ENCODE results near the gene WDR55.
A peak's percentile ranks its signal among the peaks of the same experiment; 100 is the strongest.
"Not testable (repeated sequence)": the region's sequence is repeated elsewhere in the genome, so short reads cannot be mapped to it uniquely, and the experiment has no call there.

The WDR55 gene

GRCh38 chr5:140664030-140664358, 710 bp upstream of the WDR55 start:
- Histone ChIP-seq H3K4me3 (ENCODE audit: low read depth in 1 of 2, low read length in 2 of 2) (peak overlapping the region; percentile 82 to 87), H3K36me3 (ENCODE audit: insufficient read depth, low read length) (peaks cover 58% of the 10 kb centered on the region), H3K27me3 (ENCODE audit: control insufficient read depth in 1 of 2, insufficient read depth in 2 of 2, low read length in 2 of 2) (no peaks in the 10 kb centered on the region), H3K27ac (ENCODE audit: low read depth, low read length) (peak overlapping the region; percentile 95), H3K9me3 (ENCODE audit: low read length) (no peaks in the 10 kb centered on the region), H3K9ac (ENCODE audit: low read length) (peak overlapping the region; percentile 57), H3K4me1 (ENCODE audit: insufficient read depth, low read length) (peaks cover 14% of the 10 kb centered on the region)

- not testable (repeated sequence) for H3K9me3 ChIP-seq (ENCODE audit: low read length); H3K4me3 ChIP-seq (ENCODE audit: low read depth in 1 of 2, low read length in 2 of 2); H3K4me1 ChIP-seq (ENCODE audit: insufficient read depth, low read length); H3K27ac ChIP-seq (ENCODE audit: low read depth, low read length); H3K9ac ChIP-seq (ENCODE audit: low read length); H3K27me3 ChIP-seq (ENCODE audit: control insufficient read depth in 1 of 2, insufficient read depth in 2 of 2, low read length in 2 of 2)
- peaks cover 48% of the 10 kb centered on the region for H3K36me3 ChIP-seq (ENCODE audit: insufficient read depth, low read length)
These were observed 6.3 kb downstream of the WDR55 start for GRCh38 chr5:140671035-140671434.

DNA sequence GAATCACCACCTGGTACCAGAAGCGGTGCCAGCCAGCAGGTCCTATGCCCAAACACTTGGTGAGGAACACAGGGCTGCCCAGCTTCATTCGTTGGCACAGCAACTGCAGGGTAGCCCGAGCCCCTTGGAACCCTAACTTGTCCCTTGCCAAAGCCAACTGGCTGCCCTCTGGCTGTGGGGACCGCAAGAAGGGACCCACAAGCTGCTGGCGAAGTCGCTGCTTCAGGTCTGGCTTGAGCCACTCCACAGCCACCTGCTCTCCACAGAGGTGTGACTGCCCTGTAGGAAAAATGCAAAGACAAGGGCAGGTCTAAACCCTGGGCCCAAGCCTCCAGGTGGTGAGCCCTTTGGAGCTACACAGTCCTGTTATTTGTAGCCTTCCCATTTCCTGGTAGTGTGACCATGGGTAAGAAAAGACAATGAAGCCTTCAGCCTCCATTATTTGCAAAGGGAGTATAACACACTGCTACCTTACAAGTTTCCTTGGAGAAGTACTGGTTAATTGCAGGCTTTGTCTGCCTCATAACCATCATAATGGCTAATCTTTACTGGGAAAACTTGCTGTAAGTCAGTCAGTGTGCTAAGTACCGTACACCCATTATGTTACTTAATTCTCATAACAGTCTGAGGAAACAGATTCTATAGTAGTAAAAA, 6.9 kb downstream of the WDR55 start:
- no peak overlapping the region for H3K27ac ChIP-seq (ENCODE audit: low read depth, low read length)
- H3K9me3 ChIP-seq (ENCODE audit: low read length), result no peaks in the 10 kb centered on the region
- no peaks in the 10 kb centered on the region for H3K27me3 ChIP-seq (ENCODE audit: control insufficient read depth in 1 of 2, insufficient read depth in 2 of 2, low read length in 2 of 2)
- H3K4me1 ChIP-seq (ENCODE audit: insufficient read depth, low read length), result peaks cover 1% of the 10 kb centered on the region
- H3K9ac ChIP-seq (ENCODE audit: low read length), result no peak overlapping the region
- H3K36me3 ChIP-seq (ENCODE audit: insufficient read depth, low read length), result peaks cover 54% of the 10 kb centered on the region
- H3K4me3 ChIP-seq (ENCODE audit: low read depth in 1 of 2, low read length in 2 of 2), result no peak overlapping the region

GRCh38 chr5:140672455-140673186, 7.9 kb downstream of the WDR55 start:
- Histone ChIP-seq H3K9ac (ENCODE audit: low read length) (no peak overlapping the region), H3K36me3 (ENCODE audit: insufficient read depth, low read length) (peaks cover 61% of the 10 kb centered on the region), H3K27me3 (ENCODE audit: control insufficient read depth in 1 of 2, insufficient read depth in 2 of 2, low read length in 2 of 2) (no peaks in the 10 kb centered on the region), H3K9me3 (ENCODE audit: low read length) (no peaks in the 10 kb centered on the region), H3K4me1 (ENCODE audit: insufficient read depth, low read length) (no peaks in the 10 kb centered on the region), H3K4me3 (ENCODE audit: low read depth in 1 of 2, low read length in 2 of 2) (peak overlapping the region in 1 of 2 donors; percentile 13), H3K27ac (ENCODE audit: low read depth, low read length) (no peak overlapping the region)

DNA sequence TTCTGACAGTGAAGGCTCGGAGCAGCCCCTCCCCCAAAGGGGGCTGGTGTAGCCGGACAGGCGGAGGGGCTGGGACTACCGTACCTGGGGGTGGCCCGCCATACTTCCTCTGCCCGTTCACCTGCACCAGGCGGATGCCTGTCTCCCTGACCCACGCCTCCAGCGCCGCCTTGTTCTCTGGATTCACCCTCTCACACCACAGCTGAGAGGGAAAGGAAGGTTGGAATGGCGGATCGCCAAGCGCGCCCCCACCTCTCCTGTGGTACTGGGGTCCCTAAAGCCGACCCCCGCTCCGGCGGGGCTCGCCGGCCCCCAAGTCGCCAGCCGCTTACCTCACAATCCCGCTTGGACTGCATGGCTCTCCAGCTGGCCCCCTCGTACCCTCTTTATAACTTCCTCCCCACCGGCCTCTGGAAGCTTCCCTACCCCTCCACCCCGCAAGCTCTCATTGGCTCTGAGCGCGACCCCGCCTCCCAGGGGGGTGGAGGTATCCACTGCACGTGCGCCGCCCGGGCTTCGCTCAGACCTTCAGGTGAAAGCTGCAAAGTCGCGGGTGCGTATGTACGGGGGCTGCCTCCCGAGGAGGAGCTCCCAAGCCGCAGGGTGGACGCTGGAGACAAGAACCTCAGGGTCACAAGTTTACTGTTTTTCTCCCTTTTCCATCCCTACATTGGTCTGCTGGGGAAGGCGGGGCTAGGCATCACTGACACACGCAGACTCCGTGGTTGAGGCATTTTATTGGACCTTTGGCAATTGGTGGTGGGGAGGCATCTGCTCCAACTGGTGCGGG, 8.7 kb downstream of the WDR55 start, which contains the start of gene DND1:
TSS of gene DND1 (minus strand) at position 390 of the 790 bp plus-strand sequence. CDS start at position 356, 34 bp downstream.
- Histone ChIP-seq H3K9ac (ENCODE audit: low read length) (no peak within 1 kb of the TSS), H3K4me3 (ENCODE audit: low read depth in 1 of 2, low read length in 2 of 2) (peak within 1 kb of the TSS in 1 of 2 donors; percentile 13), H3K9me3 (ENCODE audit: low read length) (no peaks in the 10 kb centered on the region), H3K27ac (ENCODE audit: low read depth, low read length) (no peak within 1 kb of the TSS), H3K27me3 (ENCODE audit: control insufficient read depth in 1 of 2, insufficient read depth in 2 of 2, low read length in 2 of 2) (no peaks in the 10 kb centered on the region), H3K4me1 (ENCODE audit: insufficient read depth, low read length) (no peaks in the 10 kb centered on the region), H3K36me3 (ENCODE audit: insufficient read depth, low read length) (peaks cover 59% of the 10 kb centered on the region)

GRCh38 chr5:140674211-140674610, 9.5 kb downstream of the WDR55 start:
- Histone ChIP-seq H3K27ac (ENCODE audit: low read depth, low read length) (no peak overlapping the region), H3K27me3 (ENCODE audit: control insufficient read depth in 1 of 2, insufficient read depth in 2 of 2, low read length in 2 of 2) (no peaks in the 10 kb centered on the region), H3K4me3 (ENCODE audit: low read depth in 1 of 2, low read length in 2 of 2) (no peak overlapping the region), H3K9ac (ENCODE audit: low read length) (no peak overlapping the region), H3K4me1 (ENCODE audit: insufficient read depth, low read length) (no peaks in the 10 kb centered on the region), H3K36me3 (ENCODE audit: insufficient read depth, low read length) (peaks cover 55% of the 10 kb centered on the region), H3K9me3 (ENCODE audit: low read length) (no peaks in the 10 kb centered on the region)

GRCh38 chr5:140674629-140675028, 9.9 kb downstream of the WDR55 start:
- Histone ChIP-seq H3K9me3 (ENCODE audit: low read length) (no peaks in the 10 kb centered on the region), H3K27ac (ENCODE audit: low read depth, low read length) (no peak overlapping the region), H3K4me3 (ENCODE audit: low read depth in 1 of 2, low read length in 2 of 2) (no peak overlapping the region), H3K36me3 (ENCODE audit: insufficient read depth, low read length) (peaks cover 55% of the 10 kb centered on the region), H3K27me3 (ENCODE audit: control insufficient read depth in 1 of 2, insufficient read depth in 2 of 2, low read length in 2 of 2) (no peaks in the 10 kb centered on the region), H3K9ac (ENCODE audit: low read length) (no peak overlapping the region), H3K4me1 (ENCODE audit: insufficient read depth, low read length) (no peaks in the 10 kb centered on the region)

DNA sequence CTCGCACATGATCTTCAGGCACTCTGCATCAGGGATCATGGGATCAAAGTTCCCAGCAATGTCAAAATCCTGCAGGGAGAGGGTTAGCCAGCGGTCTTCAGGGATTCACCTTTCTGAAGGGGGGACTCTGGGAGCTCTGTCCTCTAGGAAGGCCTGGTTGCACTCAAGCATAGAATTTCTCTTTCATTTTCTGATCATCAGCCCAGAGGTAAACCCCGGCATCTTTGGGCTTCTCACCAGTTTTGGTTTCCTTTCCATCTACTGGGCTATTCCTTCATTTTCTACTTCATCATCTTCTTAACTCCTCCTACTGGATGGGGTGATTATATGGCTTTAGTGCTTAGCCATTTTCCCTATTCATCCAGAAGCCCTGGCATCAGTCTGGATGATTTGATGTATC, 13.2 kb downstream of the WDR55 start:
- Histone ChIP-seq H3K4me1 (ENCODE audit: insufficient read depth, low read length) (no peaks in the 10 kb centered on the region), H3K36me3 (ENCODE audit: insufficient read depth, low read length) (peaks cover 61% of the 10 kb centered on the region), H3K27ac (ENCODE audit: low read depth, low read length) (no peak overlapping the region), H3K9ac (ENCODE audit: low read length) (no peak overlapping the region), H3K4me3 (ENCODE audit: low read depth in 1 of 2, low read length in 2 of 2) (no peak overlapping the region), H3K9me3 (ENCODE audit: low read length) (no peaks in the 10 kb centered on the region), H3K27me3 (ENCODE audit: control insufficient read depth in 1 of 2, insufficient read depth in 2 of 2, low read length in 2 of 2) (no peaks in the 10 kb centered on the region)

- no peak overlapping the region for H3K27ac ChIP-seq (ENCODE audit: low read depth, low read length)
- H3K9ac ChIP-seq (ENCODE audit: low read length), result no peak overlapping the region
- H3K27me3 ChIP-seq (ENCODE audit: control insufficient read depth in 1 of 2, insufficient read depth in 2 of 2, low read length in 2 of 2), result no peaks in the 10 kb centered on the region
- no peaks in the 10 kb centered on the region for H3K4me1 ChIP-seq (ENCODE audit: insufficient read depth, low read length)
- H3K9me3 ChIP-seq (ENCODE audit: low read length), result no peaks in the 10 kb centered on the region
- peaks cover 61% of the 10 kb centered on the region for H3K36me3 ChIP-seq (ENCODE audit: insufficient read depth, low read length)
- H3K4me3 ChIP-seq (ENCODE audit: low read depth in 1 of 2, low read length in 2 of 2), result no peak overlapping the region
These were observed 14.3 kb downstream of the WDR55 start for GRCh38 chr5:140678993-140679392.

GRCh38 chr5:140690376-140690932, 25.8 kb downstream of the WDR55 start:
- H3K4me1 ChIP-seq (ENCODE audit: insufficient read depth, low read length), result peaks cover 25% of the 10 kb centered on the region
- peak overlapping the region; percentile 86 for H3K9ac ChIP-seq (ENCODE audit: low read length)
- no peaks in the 10 kb centered on the region for H3K27me3 ChIP-seq (ENCODE audit: control insufficient read depth in 1 of 2, insufficient read depth in 2 of 2, low read length in 2 of 2)
- H3K36me3 ChIP-seq (ENCODE audit: insufficient read depth, low read length), result peaks cover 38% of the 10 kb centered on the region
- H3K27ac ChIP-seq (ENCODE audit: low read depth, low read length), result peak overlapping the region; percentile 90
- H3K4me3 ChIP-seq (ENCODE audit: low read depth in 1 of 2, low read length in 2 of 2), result peak overlapping the region; percentile 84 to 91
- no peaks in the 10 kb centered on the region for H3K9me3 ChIP-seq (ENCODE audit: low read length)
